KOPT-K1 (cell line): ENCODE results near the gene MOSPD2.

Experiments
- H3K27ac ChIP-seq: fragments of 200-600 bp; sonication (generic); 2 replicates; pipeline ENCODE4 v1.5.1; 2016; ENCODE audit warnings: antibody characterized with exemption, mild to moderate bottlenecking, low read depth, low read length; ENCODE audit not compliant: poor library complexity, severe bottlenecking
- H3K36me3 ChIP-seq: fragments of 200-600 bp; sonication (generic); 2 replicates; pipeline ENCODE4 v1.5.1; 2017; ENCODE audit warnings: antibody characterized with exemption, mild to moderate bottlenecking, low read length, moderate library complexity; ENCODE audit not compliant: insufficient read depth
- H3K9me3 ChIP-seq: fragments of 200-600 bp; sonication (generic); 2 replicates; pipeline ENCODE4 v1.5.1; 2017; ENCODE audit warnings: antibody characterized with exemption, low read length, mild to moderate bottlenecking; ENCODE audit not compliant: insufficient read depth, poor library complexity, severe bottlenecking

Gene MOSPD2

GRCh38 chrX:14930663-14931062, 57.4 kb downstream of the MOSPD2 start:
- Histone ChIP-seq H3K36me3 (no peaks in the 10 kb centered on the region), H3K27ac (no peak overlapping the region), H3K9me3 (no peaks in the 10 kb centered on the region)

GRCh38 chrX:14932136-14932535, 58.9 kb downstream of the MOSPD2 start:
- no peaks in the 10 kb centered on the region for H3K9me3 ChIP-seq
- H3K36me3 ChIP-seq, result no peaks in the 10 kb centered on the region
- no peak overlapping the region for H3K27ac ChIP-seq

GRCh38 chrX:14934423-14934822, 61.2 kb downstream of the MOSPD2 start:
- Histone ChIP-seq H3K9me3 (no peaks in the 10 kb centered on the region), H3K36me3 (no peaks in the 10 kb centered on the region)

GRCh38 chrX:14936561-14936960, 63.3 kb downstream of the MOSPD2 start:
- Histone ChIP-seq H3K36me3 (no peaks in the 10 kb centered on the region), H3K27ac (no peak overlapping the region), H3K9me3 (no peaks in the 10 kb centered on the region)

More at GRCh38 chrX:14934423-14934822, 61.2 kb downstream of the MOSPD2 start:
- no peak overlapping the region for H3K27ac ChIP-seq

- H3K9me3 ChIP-seq, result no peaks in the 10 kb centered on the region
- no peaks in the 10 kb centered on the region for H3K36me3 ChIP-seq
These were observed 66.4 kb downstream of the MOSPD2 start for GRCh38 chrX:14939644-14940043.

GRCh38 chrX:14941301-14941700, 68.1 kb downstream of the MOSPD2 start:
- H3K27ac ChIP-seq, result no peak overlapping the region
- H3K9me3 ChIP-seq, result no peaks in the 10 kb centered on the region
- H3K36me3 ChIP-seq, result no peaks in the 10 kb centered on the region

More at GRCh38 chrX:14939644-14940043, 66.4 kb downstream of the MOSPD2 start:
- H3K27ac ChIP-seq, result no peak overlapping the region

- H3K36me3 ChIP-seq, result no peaks in the 10 kb centered on the region
- H3K27ac ChIP-seq, result no peak overlapping the region
- H3K9me3 ChIP-seq, result no peaks in the 10 kb centered on the region
These were observed 69.1 kb downstream of the MOSPD2 start for GRCh38 chrX:14942341-14942740.

GRCh38 chrX:14943962-14944361, 70.7 kb downstream of the MOSPD2 start:
- Histone ChIP-seq H3K9me3 (no peaks in the 10 kb centered on the region), H3K27ac (no peak overlapping the region), H3K36me3 (no peaks in the 10 kb centered on the region)

GRCh38 chrX:14946606-14947155, 73.5 kb downstream of the MOSPD2 start:
- Histone ChIP-seq H3K9me3 (no peaks in the 10 kb centered on the region), H3K27ac (no peak overlapping the region), H3K36me3 (no peaks in the 10 kb centered on the region)

GRCh38 chrX:14948691-14949090, 75.5 kb downstream of the MOSPD2 start:
- Histone ChIP-seq H3K36me3 (no peaks in the 10 kb centered on the region), H3K9me3 (no peaks in the 10 kb centered on the region), H3K27ac (no peak overlapping the region)

GRCh38 chrX:14956813-14957582, 83.8 kb downstream of the MOSPD2 start:
- no peaks in the 10 kb centered on the region for H3K9me3 ChIP-seq
- H3K36me3 ChIP-seq, result no peaks in the 10 kb centered on the region
- no peak overlapping the region for H3K27ac ChIP-seq

GRCh38 chrX:14963447-14964236, 90.4 kb downstream of the MOSPD2 start:
- H3K36me3 ChIP-seq, result no peaks in the 10 kb centered on the region
- H3K9me3 ChIP-seq, result no peaks in the 10 kb centered on the region
- H3K27ac ChIP-seq, result no peak overlapping the region

GRCh38 chrX:14964500-14964899, 91.3 kb downstream of the MOSPD2 start:
- Histone ChIP-seq H3K36me3 (no peaks in the 10 kb centered on the region), H3K27ac (no peak overlapping the region)

More at GRCh38 chrX:14964500-14964899, 91.3 kb downstream of the MOSPD2 start:
- no peaks in the 10 kb centered on the region for H3K9me3 ChIP-seq
